A549 (cell line): ENCODE data around the gene ASPSCR1. TPM values are rescaled to one million over a fixed set of nuclear protein-coding genes. Genes with fewer than 3 reads are reported as not detected.

Experiments
- ATAC-seq, 2 experiments: fragments of 200-7000 bp in 1 of 2; fragments of >200 bp in 1 of 2; cut with Nextera tagmentation in 1 of 2; cut with Tn5 transposase in 1 of 2; 3 replicates each; pipeline versions ENCODE4 v1.8.0 to v1.9.1; 2018 to 2020; ENCODE audit warnings: mild to moderate bottlenecking in 1 of 2, moderate library complexity in 1 of 2
- CTCF ChIA-PET: fragments of 300-600 bp; sonication (Branson Sonifier 250); formaldehyde crosslinking; extraction: SDS; loops from one replicate; lab custom pipeline; 2021; ENCODE audit warnings: antibody characterized with exemption, inconsistent platforms; lab: Yijun Ruan, JAX
- POLR2A ChIA-PET: fragments of 350-600 bp; formaldehyde crosslinking; extraction: SDS; loops from one replicate; lab custom pipeline; 2021; ENCODE audit warnings: antibody characterized with exemption, inconsistent platforms; lab: Yijun Ruan, JAX
- DNase-seq, 2 experiments: peaks; one replicate each; pipeline versions ENCODE4 v3.0.0 to v3.0.0-alpha.2; 2011 to 2016; ENCODE audit warnings: low read depth in 1 of 2, low spot score in 1 of 2
- FAIRE-seq: peaks from 2 replicates; lab custom pipeline; 2011; peaks lifted over from hg19 to GRCh38; lab: Jason Lieb, UNC
- H3K27ac ChIP-seq, 2 experiments: fragments of >200 bp; sonication (Bioruptor Twin); formaldehyde crosslinking; 3 replicates each; pipeline ENCODE4 v1.5.1; 2016 to 2017
- H3K4me1 ChIP-seq: fragments of >200 bp; sonication (Bioruptor Twin); formaldehyde crosslinking; 3 replicates; pipeline ENCODE4 v1.6.1; 2016
- H3K4me2 ChIP-seq: fragments of >200 bp; sonication (Bioruptor Twin); formaldehyde crosslinking; 3 replicates; pipeline ENCODE4 v1.6.1; 2016
- H3K4me3 ChIP-seq: fragments of >200 bp; sonication (Bioruptor Twin); formaldehyde crosslinking; 3 replicates; pipeline ENCODE4 v1.5.1; 2016
- H3K9me3 ChIP-seq: fragments of >200 bp; sonication (Bioruptor Twin); formaldehyde crosslinking; 3 replicates; pipeline ENCODE4 v1.6.1; 2016
- EHMT2 ChIP-seq: fragments of 200-600 bp; sonication (generic); IDR thresholded peaks from 2 replicates; pipeline ENCODE4 v1.6.1; 2016; ENCODE audit warnings: antibody characterized with exemption, low read depth, mild to moderate bottlenecking, moderate library complexity
- MAZ ChIP-seq: fragments of 150-350 bp; IDR thresholded peaks from 2 replicates; pipeline ENCODE4 v1.6.1; 2014; ENCODE audit warnings: antibody characterized with exemption, low read depth, low read length, borderline replicate concordance
- RNF2 ChIP-seq: fragments of 200-600 bp; sonication (generic); IDR thresholded peaks from 2 replicates; pipeline ENCODE4 v1.6.1; 2016; ENCODE audit warnings: low read depth, mild to moderate bottlenecking, antibody characterized with exemption, moderate library complexity, borderline replicate concordance
- WGBS: methylation state at CpG from one replicate; pipeline ENCODE4 v1.1.6; 2017; ENCODE audit errors: missing lambda C conversion rate; 5-methylcytosine and 5-hydroxymethylcytosine counted together
- polyA plus RNA-seq, 4 experiments: library from polyadenylated mRNA; depleted of rRNA in 3 of 4; stranded (reverse); fragments of >200 nt; fragmentation: RNase III in 1 of 4; extraction: RNeasy Plus Mini Kit Qiagen cat#74134 plus additional on column Dnase treatment in 1 of 4; gene quantifications; 2 replicates in 3 of 4; 3 replicates in 1 of 4; pipeline ENCODE4 v1.2.3, GENCODE V29; 2011 to 2017
- TF ChIP-seq, protein P1 (sequence below): fragments of >200 bp; sonication (Bioruptor Twin); formaldehyde crosslinking; IDR thresholded peaks from 3 replicates; pipeline ENCODE4 v1.5.1; 2016
- TF ChIP-seq, protein P2 (sequence below): fragments of 250-450 bp; sonication (Bioruptor Pico); IDR thresholded peaks from 2 replicates; pipeline ENCODE4 v1.5.0; 2021; ENCODE audit warnings: mild to moderate bottlenecking, moderate library complexity, borderline replicate concordance

ASPSCR1 gene
- polyA plus RNA-seq, 2 of the 4 experiments (the other 2 are of a cell fraction), result 12.3 to 25.7 TPM

DNA sequence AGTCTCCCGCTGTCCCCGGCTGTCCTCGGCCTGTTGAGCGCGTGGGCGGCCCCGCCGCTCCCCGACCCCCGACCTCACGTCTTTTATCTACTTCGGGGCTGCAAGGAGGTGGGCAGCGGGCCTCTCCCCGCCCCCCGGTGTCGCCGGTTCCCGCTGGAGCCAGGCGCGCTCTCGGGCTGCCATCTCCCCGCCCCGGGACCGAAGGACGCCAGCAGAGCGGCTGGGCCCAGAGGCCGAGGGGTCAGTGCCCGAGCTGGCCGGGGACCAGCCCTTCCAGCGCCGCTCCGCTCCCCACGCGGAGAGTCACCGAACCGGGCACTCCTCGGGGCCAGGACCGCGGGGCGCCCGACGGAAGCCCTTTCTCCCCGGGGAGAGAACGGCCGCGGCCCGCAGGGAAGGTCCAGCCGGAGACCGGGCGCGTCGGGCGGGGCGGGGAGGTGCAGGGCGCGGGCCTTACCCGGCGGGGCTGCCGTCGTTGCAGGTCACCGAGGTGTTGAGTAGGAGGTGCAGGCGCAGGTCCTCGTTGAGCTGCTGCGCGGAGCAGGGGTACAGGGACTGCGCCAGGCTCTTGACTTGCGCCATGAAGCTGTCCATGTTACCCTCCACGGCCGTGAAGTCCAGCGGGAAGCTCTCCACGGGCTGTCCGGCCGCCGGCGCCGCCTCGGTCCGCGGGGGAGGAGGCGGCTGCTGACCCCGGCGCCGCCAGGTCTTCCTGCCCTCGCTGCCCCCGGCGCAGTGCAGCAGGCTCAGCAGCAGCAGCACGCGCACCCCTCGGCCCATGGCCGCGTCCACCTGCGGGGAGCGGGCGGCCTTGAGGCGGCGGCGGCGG lies 17.1 kb upstream of the ASPSCR1 start:
- Histone ChIP-seq H3K4me3 (peak overlapping the region; percentile 52), H3K9me3 (no peaks in the 10 kb centered on the region; the same call in 2 of the 3 replicates), H3K4me1 (peaks cover 19% of the 10 kb centered on the region; the same call in 1 of the 3 replicates), H3K27ac (peak overlapping the region; percentile 60 to 89), H3K4me2 (peak overlapping the region; percentile 94)
- FAIRE-seq (no peak), DNase-seq (peak in 1 of 2 experiments; percentile 53), ATAC-seq (peak; percentile 3 to 24; a peak in 2 of 6 replicates)
- POLR2A ChIA-PET, result interaction anchor here (0.7 to 2.2 kb wide), 8 partner anchors 17 to 138 kb away, joined by 3 to 8 read pairs (median 4); partner anchors contain the start of genes ASPSCR1, CENPX, DCXR and FASN
- TF ChIP-seq EHMT2 (no peak), RNF2 (peak; percentile 88; the same call in 1 of the 2 replicates)
- CTCF ChIA-PET, result interaction anchor here (0.8 to 10.9 kb wide), 50 partner anchors 8 to 599 kb away, joined by 3 to 794 read pairs (median 6); partner anchors contain the start of genes ASPSCR1, CENPX, DCXR and DUS1L
- WGBS, result 16% methylated on average over 19 of the region's 98 CpGs

DNA sequence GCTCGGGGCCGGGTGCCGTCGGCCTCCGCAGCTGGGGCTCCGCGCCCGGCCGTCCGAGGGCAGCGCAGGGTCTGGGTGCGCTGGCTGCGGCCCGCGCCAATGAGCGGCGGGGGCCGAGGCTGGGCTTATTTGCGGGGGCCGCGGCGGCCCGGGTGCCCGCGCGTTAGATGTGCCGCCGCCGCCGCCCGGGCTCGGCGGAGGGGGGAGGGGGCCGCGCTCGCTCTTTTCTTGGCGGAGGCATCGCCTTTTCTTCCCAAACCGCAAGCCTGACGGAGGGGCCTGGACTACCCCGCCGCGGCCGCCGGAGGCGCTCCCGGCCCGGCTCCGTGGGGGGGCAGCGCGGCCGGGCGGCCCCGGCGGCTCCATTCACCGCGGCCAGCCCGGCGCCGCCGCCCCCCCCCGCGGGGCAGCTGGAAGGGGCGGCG lies 16.3 kb upstream of the ASPSCR1 start, which contains the start of gene NOTUM:
Gene NOTUM, minus strand, starts transcription at position 101 of the 425 bp plus-strand sequence. CDS start 278 bp downstream, outside the sequence.
- H3K4me1 ChIP-seq, result peaks cover 19% of the 10 kb centered on the region; the same call in 1 of the 3 replicates
- peak within 1 kb of the TSS; percentile 60 to 89 for H3K27ac ChIP-seq
- peak within 1 kb of the TSS; percentile 52 for H3K4me3 ChIP-seq
- WGBS, result 0% methylated on average over 15 of the region's 65 CpGs
- DNase-seq (peak in 1 of 2 experiments; percentile 62), ATAC-seq (0 out of 6 replicates have a peak, but pooled peaks have one; percentile 9 to 12)
- CTCF ChIA-PET, result interaction anchor here (0.6 to 10.9 kb wide), 19 partner anchors 10 to 122 kb away, joined by 3 to 794 read pairs (median 29); partner anchors contain the start of genes ASPSCR1, CENPX, DUS1L and LRRC45
- POLR2A ChIA-PET, result interaction anchor here (0.7 to 2.2 kb wide), 2 partner anchors 62 to 137 kb away, joined by 4 to 8 read pairs; partner anchors contain the start of genes CENPX, FASN and LRRC45
- TF ChIP-seq, protein P1, sequence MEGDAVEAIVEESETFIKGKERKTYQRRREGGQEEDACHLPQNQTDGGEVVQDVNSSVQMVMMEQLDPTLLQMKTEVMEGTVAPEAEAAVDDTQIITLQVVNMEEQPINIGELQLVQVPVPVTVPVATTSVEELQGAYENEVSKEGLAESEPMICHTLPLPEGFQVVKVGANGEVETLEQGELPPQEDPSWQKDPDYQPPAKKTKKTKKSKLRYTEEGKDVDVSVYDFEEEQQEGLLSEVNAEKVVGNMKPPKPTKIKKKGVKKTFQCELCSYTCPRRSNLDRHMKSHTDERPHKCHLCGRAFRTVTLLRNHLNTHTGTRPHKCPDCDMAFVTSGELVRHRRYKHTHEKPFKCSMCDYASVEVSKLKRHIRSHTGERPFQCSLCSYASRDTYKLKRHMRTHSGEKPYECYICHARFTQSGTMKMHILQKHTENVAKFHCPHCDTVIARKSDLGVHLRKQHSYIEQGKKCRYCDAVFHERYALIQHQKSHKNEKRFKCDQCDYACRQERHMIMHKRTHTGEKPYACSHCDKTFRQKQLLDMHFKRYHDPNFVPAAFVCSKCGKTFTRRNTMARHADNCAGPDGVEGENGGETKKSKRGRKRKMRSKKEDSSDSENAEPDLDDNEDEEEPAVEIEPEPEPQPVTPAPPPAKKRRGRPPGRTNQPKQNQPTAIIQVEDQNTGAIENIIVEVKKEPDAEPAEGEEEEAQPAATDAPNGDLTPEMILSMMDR, result peak; percentile 41
- no peak for TF ChIP-seq MAZ
- TF ChIP-seq, all 56 proteins: peak for 1
- H3K4me2 ChIP-seq, result peak within 1 kb of the TSS; percentile 94
- FAIRE-seq, result no peak
- no peaks in the 10 kb centered on the region; the same call in 2 of the 3 replicates for H3K9me3 ChIP-seq

DNA sequence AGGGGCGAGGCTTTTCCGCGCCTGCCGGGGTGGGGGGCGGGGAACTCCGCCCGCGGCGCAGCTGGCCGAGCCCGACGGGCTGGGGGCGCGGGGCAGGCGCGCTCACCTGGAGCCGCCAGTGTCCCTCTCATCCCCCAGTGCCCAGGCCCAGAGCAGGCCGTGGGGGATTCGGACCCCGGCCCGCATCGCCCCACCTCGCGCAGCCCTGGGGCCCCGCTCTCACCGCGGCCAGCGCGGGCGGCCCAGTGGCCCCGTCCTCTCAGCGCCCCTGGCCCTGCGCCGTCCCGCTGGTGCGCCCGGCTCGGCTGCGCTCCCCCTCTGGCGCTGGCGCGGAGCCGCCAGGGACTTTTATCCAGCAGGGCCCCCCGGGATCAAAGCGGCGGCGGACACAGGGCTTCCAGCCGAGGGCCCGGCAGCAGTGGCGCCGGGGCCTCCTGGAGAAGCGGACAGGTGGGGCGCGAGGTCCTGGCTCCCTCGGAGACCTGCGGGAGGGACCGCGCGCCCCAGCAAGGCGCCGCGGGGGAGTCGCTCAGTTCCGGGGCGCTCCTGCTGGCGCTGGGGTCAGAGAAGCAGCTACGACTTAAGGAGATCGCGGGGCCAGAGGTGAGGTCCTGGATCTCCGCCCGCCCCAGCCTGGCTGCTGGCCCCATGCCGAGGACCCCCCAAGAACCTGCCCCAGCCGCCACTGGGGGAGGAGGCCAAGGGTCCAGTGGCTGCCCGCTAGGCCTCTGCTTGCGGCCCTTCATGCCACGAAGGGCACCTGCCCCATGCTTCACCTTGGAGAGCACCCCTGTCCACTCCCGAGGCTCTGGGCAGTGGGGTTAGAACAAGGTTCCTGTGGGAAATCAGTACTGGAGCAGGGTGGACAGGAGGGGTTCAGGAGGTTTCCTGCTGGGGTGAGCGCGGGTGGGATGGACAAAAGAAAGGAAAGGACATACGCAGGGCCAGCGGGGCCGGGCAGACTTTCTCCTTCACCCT lies 15.6 kb upstream of the ASPSCR1 start:
- ATAC-seq, result no peak
- H3K4me3 ChIP-seq, result peak overlapping the region; percentile 52
- DNase-seq, result no peak
- WGBS, result 87% methylated on average over 71 of the region's 82 CpGs
- peak overlapping the region; percentile 94 for H3K4me2 ChIP-seq
- no peaks in the 10 kb centered on the region; the same call in 2 of the 3 replicates for H3K9me3 ChIP-seq
- peaks cover 20% of the 10 kb centered on the region; the same call in 1 of the 3 replicates for H3K4me1 ChIP-seq
- POLR2A ChIA-PET, result interaction anchor here (1.3 kb wide), 1 partner anchor 15 kb away, joined by 4 read pairs; the partner anchor contains the start of gene ASPSCR1
- TF ChIP-seq, protein P2, sequence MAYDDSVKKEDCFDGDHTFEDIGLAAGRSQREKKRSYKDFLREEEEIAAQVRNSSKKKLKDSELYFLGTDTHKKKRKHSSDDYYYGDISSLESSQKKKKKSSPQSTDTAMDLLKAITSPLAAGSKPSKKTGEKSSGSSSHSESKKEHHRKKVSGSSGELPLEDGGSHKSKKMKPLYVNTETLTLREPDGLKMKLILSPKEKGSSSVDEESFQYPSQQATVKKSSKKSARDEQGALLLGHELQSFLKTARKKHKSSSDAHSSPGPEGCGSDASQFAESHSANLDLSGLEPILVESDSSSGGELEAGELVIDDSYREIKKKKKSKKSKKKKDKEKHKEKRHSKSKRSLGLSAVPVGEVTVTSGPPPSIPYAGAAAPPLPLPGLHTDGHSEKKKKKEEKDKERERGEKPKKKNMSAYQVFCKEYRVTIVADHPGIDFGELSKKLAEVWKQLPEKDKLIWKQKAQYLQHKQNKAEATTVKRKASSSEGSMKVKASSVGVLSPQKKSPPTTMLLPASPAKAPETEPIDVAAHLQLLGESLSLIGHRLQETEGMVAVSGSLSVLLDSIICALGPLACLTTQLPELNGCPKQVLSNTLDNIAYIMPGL, result no peak
- TF ChIP-seq, all 56 proteins: peak for 0
- CTCF ChIA-PET, result interaction anchor here (0.6 to 10.9 kb wide), 10 partner anchors 10 to 121 kb away, joined by 3 to 794 read pairs (median 30); partner anchors contain the start of genes ASPSCR1, CENPX, LRRC45 and MAFG
- peak overlapping the region in 1 of 2 experiments; percentile 89; a peak in 4 of 6 replicates for H3K27ac ChIP-seq
- FAIRE-seq, result no peak
